G401.6 (cell line): ENCODE data around the gene NINL.
"Not testable (repeated sequence)": the region's sequence is repeated elsewhere in the genome, so short reads cannot be mapped to it uniquely, and the experiment has no call there.

Experiments
- FAIRE-seq: peaks from 2 replicates; lab custom pipeline; 2012; peaks lifted over from hg19 to GRCh38; lab: Jason Lieb, UNC

The NINL gene

DNA sequence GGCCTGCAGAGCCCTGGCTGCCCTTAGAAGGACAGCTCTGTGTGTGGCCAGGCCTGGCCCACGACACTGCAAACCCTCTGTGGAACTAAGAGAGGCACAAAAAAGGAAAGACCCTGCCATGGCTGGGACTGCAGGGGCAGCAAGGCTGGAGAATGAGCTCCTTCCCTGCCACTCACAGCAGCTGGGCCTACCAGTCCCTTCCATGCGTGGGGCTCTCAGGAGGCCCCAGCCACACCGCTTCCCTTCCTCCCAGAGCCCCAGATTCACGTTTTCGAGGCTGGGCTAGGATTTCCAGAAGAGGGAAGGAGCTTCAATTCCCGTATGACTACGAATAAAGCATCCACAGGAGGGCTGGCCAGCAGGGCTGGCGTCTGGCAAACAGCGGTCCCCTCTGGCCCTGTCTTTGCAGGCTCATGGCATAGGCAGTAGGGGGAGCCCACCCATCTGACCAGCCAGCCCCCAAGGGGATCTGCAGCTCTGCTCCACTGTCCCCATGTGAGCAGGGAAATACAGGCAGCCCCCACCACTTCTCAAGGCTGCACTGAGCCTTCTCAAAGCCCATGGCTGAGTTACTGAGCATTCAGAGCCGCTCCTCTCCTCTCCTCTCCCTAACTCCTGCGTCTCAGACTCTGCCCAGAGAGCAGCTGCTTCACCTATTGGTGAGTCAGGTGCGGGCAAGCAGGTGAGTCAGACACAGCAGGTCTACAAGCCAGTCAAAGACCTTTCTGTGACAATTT lies 53.1 kb downstream of the NINL start:
- no peak for FAIRE-seq

DNA sequence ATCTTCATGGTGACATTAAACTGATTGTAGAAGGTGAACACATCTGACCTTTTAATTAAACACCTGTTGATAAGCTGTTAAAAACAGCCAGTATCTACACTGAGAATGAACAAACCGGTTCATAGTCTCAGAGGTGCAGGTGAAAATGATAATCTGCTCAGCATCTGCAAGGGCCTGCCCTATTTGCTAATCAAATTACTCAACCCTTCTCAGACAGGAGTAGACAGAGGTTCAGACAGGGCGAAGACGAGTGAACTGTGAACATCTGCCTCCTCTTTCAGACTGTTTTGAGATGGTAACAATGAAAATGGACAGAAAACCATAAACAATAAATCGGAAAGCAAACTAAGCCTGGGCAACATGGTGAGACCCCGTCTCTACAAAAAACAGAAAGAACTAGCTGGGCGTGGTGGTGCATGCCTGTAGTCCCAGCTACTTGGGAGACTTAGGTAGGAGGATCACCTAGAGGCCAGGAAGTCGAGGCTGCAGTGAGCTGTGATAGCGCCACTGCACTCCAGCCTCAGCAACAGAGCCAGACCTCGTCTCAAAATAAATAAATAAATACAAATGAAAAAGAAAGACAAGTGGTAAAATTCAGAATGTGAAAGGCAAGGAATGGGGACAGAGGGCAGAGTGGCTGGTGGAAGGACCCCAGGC lies 55.9 kb downstream of the NINL start:
- no peak for FAIRE-seq

DNA sequence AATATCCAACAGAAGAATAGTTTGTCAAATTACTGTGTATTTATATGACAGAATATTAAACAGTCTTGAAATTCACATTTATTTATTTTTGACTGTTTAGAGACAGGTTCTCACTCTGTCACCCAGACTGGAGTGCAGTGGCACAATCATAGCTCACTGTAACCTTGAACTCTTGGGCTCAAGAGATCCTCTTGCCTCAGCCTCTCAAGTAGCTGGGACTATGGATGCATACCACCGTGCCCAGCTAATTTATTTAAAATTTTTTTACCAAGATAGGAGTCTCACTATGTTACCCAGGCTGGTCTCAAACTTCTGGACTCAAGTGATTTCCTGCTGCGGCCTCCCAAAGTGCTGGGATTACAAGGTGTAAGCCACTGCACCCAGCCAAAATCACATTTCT lies 57.4 kb downstream of the NINL start:
- FAIRE-seq, result no peak

DNA sequence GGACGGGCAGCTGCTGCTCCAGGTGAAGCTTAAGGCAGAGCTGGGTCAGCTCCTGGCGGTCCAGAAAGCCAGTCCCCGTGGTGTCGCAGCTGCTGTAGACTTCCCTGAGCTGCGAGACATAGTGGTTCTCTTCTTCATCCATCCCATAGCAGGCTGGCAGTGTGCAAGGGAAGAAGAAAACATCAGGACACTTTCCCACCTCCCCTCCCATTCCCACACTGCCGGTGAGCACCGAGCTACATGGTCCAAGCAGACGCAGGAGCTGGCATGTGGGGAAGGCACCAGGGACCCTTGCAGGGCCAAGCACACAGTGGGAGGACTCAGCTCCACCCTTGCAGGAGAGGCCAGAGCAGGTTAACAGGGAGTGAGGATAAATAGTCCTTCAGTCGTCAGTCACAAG lies 58.9 kb downstream of the NINL start:
- no peak for FAIRE-seq

DNA sequence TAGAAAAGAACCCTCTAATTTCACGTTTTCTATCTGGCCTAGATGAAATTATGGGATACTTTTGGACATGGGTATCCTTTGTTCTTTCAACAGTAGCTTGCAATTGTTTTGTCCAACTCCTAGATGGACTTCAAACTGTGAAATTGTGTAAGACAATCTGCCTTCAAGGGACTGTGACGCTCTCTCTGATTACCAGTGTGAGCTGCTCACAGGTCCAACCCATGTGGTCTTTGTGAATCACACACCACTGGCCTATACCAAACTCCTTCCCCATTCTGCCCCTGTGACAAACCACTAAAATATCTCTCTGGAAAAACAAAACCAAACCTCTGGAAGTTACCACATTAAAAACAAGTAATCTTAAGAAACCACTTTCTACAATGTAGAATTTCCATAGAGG lies 59.5 kb downstream of the NINL start:
- no peak for FAIRE-seq

DNA sequence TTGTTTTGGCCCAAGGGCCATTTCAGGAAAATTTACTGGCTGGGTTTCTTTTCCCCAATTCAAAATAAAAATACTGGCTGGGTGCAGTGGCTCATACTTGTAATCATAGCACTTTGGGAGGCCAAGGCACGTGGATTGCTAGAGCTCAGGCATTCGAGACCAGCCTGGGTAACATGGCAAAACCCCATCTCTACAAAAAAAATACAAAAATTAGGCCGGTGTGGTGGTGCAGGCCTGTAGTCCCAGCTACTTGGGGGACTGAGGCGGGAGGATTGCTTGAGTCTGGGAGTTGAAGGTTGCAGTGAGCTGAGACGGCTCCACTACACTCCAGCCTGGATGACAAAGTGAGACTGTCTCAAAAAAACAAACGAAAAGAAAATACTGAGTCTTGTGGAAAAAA lies 60.0 kb downstream of the NINL start:
- FAIRE-seq, result no peak

DNA sequence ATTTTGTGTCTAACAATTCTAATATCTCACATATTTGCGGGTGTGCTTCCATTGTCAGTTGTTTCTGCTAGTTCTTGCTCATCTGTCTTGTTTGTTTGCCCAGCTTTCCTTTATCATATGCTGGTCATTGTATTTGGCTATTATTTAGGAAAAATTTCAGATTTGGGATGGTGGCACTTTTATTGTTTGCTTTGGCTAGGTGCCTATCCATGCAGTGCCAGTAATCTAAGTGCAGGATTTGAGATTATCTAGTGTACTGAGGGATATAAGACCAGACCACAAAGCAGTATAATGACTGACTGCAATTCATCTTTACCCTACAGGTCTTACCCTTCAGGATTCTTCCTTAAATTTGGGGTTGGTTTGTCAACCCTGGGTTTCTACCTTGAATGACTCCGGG lies 63.9 kb downstream of the NINL start:
- no peak for FAIRE-seq

DNA sequence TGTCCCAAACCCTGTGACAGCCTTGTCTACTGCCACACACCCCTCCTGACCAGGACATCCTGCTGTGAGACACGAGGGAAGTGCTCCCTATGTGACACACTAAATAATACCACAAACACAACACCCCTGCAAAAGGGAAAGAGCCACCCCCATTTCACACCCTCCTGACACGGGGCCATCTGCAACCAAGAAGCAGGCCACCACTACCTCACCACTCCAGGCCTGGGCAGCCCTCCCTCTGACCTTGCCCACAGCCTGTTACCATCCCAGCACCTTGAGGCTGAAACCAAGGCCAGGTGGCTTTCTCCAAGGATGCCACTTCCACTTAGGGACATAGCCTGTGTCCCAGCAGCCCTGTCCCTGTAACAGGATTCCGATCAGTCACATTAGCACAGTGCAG lies 68.2 kb downstream of the NINL start:
- FAIRE-seq, result no peak

DNA sequence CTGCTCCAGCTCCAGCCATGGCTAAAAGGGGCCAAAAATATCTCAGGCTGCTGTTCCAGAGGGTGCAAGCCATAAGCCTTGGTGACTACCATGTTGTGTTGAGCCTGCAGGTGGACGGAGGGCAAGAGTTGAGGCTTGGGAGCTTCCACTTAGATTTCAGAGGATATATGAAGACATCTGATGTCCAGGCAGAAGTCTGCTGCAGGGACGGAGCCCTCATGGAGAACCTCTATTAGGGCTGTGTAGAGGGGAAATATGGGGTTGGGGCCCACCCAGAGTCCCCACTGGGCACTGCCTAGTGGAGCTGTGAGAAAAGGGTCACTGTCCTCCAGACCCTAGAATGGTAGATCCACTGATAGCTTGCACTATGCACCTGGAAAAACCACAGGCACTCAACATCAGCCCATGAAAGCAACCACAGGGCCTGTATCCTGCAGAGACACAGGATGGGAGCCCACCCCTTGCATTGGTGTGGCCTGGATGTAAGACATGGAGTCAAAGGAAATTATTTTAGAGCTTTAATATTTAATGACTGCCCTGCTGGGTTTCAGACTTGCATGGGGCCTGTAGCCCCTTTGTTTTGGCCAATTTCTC lies 70.5 kb downstream of the NINL start:
- FAIRE-seq, result no peak

DNA sequence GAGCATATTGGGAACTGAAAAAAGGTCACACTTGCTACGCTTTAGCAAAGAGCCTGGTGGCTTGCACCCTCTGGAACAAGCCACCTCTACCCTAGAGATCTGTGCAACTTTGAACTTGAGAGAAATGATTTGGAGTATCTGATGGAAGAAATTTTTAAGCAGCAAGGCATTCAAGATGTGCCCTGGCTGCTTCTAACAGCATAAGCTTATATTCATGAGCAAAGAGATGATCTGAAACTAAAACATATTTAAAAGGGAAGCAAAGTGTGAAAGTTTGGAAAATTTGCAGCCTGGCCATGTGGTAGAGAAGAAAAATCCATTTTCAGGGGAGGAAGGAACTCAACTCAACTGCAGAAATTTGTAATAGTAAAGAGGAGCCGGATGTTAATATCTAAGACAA lies 71.1 kb downstream of the NINL start:
- no peak for FAIRE-seq

DNA sequence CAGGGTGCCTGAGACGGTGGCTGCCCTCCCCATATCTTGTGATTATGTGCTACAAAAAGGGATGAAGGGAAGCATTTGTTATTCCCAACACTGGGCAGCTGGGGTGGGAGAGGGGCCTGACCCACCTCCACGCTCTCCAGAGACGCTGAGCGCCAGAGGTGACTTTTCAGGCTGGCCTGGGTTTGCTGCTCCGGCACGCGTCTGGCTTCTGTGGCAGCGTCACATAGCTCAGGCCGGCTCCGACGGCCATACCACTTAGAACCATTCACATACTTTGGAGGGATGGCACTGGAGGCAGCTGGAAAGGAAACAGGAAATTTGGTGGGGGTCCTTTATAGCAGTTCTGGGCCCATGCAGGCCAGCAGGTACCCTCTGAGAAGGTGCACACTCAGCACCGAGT lies 72.6 kb downstream of the NINL start:
- no peak for FAIRE-seq

DNA sequence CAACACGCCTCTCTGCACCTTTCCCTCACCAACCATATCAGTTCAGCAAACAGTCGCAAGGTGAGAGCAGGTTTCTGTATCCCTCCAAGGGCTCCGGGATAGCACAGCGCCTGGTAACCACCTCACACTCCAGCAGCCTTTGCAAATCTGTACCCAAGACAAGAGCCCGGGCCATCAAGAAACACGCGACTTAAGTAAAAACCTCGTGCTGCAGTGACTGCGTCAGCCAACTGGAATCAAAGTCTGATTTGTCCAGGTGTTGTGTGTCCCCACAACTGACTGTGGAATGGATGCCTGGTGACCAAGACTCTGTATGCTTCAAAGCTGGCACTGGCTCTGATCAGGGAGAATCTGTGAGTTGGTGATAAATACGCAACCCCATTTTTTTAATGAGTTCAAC lies 74.1 kb downstream of the NINL start:
- FAIRE-seq, result no peak

DNA sequence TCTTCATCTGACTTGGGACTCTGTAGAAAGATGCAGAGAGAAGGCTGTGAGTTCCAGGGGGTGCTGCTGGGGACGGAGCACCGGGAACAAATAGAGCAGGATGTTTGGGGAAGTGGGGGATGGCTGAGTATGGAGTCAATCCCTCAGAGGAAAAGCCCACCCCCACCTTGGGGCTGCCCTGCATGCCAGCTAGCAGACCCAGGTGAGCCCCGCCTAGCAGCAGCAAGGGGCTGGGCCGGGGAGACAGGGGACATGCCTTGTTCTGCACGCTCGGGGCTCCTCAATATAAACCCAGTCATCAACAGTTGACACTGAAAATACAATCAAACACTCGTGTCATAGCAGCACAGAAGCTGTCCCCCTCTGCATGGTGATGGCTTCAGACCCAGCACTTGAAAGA lies 74.6 kb downstream of the NINL start:
- no peak for FAIRE-seq

DNA sequence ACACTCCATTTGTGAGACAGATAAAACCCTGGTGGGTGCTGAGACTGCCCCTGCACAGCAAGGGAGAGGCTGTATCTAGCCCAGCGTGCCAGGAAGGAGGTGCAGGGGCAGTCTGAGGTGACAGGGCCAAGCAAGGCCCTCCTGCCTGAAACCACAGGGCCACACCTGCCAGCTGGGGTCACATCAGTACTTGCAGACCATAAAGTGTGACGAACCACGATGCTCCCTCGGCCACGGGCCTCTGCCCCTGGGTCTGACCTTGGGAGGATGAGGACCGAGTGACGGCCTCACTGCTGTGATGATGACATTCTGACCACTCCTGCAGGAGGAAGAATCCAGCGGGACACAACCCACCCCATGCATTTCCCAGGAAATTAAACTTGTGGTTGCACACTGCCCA lies 75.1 kb downstream of the NINL start:
- no peak for FAIRE-seq

DNA sequence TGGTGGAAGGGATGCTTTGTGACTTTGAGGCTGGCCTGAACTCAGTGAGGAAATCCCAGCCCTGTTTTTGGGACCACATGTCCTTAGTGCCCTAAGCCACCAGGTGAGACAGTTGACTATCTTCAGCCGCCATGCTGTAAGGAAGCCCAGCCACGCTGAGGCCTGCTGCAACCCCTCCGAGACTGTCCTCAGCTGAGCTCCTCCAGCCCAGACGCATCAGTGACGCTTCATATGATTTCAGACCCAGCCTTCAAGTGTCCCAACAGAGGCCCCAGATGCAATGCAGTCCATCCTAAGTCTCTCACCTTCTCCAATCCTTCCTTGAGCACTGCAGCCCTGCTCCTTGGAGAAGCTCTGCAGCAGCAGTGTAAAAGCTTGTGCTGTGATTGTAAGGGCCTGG lies 76.2 kb downstream of the NINL start:
- FAIRE-seq, result no peak

DNA sequence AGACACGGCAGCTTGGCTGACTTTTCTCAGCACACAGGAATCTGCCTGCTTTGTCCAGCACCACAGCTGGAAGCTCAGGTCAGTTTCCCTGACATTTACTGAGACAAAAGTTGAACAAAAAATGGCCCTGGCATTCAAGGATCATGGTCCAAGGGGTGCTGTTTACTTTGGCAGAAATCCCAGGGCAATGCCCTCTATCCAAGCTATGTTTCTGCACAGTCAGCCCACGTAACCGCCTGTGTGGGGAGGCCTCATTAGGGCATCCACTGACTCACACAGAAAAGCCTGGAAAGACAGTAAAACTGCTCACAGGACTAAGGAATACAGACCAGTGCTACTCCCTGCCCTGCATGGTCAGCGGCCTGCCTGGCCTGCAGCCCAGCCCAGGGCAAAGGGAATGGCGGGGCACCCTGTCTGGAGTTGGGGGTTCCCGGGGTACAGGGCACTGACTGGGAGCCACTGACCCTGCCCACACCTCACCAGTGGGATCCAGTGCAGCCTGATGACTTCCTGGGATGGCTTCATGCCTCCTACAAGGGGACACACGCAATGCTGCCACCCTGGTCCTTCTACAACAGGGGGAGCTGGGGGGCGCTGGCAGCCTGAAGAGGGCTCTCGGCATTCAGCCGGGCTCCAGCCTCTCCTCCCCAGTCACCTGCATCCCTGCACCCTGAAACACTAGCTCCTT lies 77.1 kb downstream of the NINL start:
- FAIRE-seq, result no peak

DNA sequence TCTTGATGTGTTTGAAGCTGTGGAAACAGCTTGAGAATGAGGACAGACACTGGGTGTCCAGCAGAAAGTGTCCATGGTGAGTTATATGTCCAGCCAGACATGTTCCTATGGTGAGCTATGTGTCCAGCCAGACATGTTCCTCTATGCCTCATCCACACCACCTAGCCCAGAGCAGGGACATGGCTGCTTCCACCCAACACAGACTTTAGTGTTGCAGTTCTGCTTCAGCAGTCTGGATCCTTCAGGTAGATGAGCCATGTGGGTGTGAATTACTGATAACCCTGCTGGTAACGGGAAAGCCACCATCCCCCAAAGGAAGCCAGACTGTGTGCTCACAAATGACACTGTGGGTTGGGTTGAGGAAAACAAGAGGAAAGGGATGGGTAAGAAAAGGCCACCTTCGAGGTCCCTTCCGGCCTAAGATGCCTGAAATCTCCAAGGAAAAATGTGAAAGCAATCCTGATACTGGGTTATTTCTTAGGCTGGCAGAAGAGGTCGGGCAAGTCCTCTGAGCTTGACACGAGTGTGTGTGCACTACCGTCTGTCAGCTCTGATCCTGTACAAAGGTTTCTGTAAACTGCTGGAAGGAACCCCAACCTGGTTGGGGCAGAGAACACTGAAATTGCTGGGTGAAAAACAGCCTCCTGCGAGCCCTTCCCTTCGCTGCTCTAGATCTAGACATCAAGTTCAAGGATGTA lies 77.8 kb downstream of the NINL start:
- FAIRE-seq, result no peak

DNA sequence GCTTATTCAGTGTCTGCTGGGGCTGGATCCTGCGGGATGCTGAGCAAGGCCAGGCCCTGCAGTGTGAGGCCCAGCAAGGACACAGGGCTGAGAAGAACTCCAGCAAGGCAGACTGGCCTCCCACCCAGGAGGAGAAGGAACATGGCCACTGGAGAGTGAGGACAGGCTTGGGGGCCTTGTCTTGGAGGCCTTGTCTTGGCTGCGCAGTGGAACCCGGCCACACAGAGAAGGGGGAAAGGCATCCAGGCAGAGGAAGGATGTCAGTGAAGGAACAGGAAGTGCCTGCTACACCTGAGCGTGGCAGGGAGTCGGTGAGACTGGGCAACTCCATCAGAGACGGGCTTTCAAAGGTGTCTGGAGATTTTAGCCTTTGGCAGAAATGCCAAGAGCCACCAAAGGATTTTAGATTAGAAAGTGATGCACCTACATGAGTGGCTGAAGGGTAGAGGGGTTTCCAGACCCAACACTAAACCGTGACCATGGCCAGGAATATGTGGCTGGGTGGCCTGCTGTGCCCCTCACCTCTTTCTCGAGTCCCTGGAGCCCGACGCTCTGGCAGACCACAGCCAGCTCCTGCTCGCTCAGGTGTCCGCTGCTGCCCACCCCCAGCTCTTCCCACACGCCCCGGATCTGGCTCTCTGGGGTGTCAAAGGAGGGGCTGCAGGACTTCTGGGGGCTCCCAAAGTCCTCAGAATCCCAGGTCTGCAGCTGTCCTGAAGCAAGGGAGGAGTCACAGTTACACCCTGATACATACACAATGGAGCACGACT lies 80.8 kb downstream of the NINL start:
- no peak for FAIRE-seq

DNA sequence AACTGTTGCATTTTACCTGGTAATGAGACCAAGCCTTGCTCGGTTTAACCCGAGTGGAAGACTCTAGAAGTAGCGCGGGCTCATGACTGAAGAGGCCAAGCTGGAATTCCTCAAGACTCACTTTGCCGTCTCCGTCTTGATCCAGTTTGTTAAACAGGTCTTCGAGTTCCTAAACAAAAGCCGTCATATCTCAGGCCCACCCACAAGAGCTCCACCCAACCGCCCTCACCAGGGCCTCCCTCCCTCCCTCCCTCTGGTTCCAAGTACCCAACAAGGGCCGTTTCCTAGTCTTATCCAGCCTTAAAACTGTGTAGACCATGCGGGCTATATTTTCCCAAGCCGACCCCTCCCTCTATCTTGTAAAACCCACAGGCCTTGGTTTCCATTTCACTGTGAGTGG lies 81.4 kb downstream of the NINL start:
- FAIRE-seq, result no peak

DNA sequence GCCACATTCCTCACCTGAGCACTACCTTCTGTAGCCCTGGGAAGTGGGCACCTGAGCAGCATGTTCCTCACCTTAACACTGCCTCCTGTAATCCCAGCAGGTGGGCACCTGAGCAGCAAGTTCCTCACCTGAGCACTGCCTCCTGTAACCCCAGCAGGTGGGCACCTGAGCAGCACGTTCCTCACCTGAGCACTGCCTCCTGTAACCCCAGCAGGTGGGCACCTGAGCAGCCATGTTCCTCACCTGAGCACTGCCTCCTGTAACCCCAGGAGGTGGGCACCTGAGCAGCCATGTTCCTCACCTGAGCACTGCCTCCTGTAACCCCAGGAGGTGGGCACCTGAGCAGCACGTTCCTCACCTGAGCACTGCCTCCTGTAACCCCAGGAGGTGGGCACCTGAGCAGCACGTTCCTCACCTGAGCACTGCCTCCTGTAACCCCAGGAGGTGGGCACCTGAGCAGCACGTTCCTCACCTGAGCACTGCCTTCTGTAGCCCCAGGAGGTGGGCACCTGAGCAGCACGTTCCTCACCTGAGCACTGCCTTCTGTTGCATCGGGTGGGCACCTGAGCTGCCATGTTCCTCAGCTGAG lies 82.2 kb downstream of the NINL start:
- not testable (repeated sequence) for FAIRE-seq

DNA sequence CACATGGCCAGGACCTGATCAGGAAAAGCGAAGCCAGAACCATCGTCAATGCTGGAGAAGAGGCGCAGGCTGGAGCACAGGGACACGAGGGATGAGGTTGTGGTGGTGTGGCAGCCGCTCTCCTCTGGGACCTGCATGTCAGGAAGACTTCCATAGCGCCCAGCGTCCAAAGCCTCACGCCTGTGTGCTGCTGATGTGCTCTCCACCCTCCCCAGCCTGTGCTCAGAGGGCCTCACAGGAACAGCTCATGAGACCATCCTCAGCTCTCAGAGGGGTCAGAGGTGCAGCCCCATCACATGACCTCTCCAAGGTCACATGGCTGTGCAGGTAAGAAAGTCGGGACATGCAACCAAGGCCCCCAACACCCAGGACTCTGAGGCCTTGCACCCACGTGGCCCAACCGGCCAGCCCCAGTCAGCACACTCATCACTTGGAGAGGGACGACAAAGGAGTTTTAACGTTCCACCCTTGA lies 84.4 kb downstream of the NINL start:
- no peak for FAIRE-seq
